Measurements from ENCODE around the gene FANCC.
A peak's percentile ranks its signal among the peaks of the same experiment; 100 is the strongest.

Gene FANCC

DNA sequence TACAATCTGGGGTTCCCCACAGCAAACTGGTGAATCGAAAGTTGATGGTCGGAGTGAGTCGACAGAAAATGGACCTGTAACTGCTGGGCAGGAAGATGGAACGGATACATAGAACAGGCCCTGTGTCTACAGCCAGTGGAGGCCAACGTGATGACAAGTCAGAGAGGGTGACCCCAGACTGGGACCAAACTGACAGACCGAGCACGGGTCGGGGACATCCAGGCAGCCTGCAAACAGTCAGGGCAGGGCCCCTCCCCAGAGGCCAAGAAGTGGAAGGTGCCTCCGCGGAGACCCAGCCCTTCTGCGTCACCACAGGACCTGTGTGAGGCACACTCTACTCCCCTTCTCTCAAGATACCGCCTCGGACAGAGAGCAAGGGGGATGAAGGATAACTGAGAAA, 25.1 kb upstream of the FANCC start:
- TF ChIP-seq, protein P1, sequence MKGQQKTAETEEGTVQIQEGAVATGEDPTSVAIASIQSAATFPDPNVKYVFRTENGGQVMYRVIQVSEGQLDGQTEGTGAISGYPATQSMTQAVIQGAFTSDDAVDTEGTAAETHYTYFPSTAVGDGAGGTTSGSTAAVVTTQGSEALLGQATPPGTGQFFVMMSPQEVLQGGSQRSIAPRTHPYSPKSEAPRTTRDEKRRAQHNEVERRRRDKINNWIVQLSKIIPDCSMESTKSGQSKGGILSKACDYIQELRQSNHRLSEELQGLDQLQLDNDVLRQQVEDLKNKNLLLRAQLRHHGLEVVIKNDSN (IDR thresholded peaks at IDR 0.05), result no peak
- no peak for TF ChIP-seq CEBPB (IDR thresholded peaks at IDR 0.05)
- no peak for TF ChIP-seq TAF1 (IDR thresholded peaks at IDR 0.05; ENCODE audit: low read depth)
- no peak for TF ChIP-seq EGR1 (IDR thresholded peaks at IDR 0.05)
- TF ChIP-seq YY1 (IDR thresholded peaks at IDR 0.05; ENCODE audit: low read depth), result no peak
- no peak for TF ChIP-seq TEAD4 (IDR thresholded peaks at IDR 0.05)
- TF ChIP-seq, protein P2, sequence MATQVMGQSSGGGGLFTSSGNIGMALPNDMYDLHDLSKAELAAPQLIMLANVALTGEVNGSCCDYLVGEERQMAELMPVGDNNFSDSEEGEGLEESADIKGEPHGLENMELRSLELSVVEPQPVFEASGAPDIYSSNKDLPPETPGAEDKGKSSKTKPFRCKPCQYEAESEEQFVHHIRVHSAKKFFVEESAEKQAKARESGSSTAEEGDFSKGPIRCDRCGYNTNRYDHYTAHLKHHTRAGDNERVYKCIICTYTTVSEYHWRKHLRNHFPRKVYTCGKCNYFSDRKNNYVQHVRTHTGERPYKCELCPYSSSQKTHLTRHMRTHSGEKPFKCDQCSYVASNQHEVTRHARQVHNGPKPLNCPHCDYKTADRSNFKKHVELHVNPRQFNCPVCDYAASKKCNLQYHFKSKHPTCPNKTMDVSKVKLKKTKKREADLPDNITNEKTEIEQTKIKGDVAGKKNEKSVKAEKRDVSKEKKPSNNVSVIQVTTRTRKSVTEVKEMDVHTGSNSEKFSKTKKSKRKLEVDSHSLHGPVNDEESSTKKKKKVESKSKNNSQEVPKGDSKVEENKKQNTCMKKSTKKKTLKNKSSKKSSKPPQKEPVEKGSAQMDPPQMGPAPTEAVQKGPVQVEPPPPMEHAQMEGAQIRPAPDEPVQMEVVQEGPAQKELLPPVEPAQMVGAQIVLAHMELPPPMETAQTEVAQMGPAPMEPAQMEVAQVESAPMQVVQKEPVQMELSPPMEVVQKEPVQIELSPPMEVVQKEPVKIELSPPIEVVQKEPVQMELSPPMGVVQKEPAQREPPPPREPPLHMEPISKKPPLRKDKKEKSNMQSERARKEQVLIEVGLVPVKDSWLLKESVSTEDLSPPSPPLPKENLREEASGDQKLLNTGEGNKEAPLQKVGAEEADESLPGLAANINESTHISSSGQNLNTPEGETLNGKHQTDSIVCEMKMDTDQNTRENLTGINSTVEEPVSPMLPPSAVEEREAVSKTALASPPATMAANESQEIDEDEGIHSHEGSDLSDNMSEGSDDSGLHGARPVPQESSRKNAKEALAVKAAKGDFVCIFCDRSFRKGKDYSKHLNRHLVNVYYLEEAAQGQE (IDR thresholded peaks at IDR 0.05; ENCODE audit: low read depth), result no peak
- TF ChIP-seq, protein P3, sequence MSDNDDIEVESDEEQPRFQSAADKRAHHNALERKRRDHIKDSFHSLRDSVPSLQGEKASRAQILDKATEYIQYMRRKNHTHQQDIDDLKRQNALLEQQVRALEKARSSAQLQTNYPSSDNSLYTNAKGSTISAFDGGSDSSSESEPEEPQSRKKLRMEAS (IDR thresholded peaks at IDR 0.05), result no peak
- TF ChIP-seq FOXM1 (IDR thresholded peaks at IDR 0.05; ENCODE audit: borderline replicate concordance, low read depth), result no peak
- no peak for TF ChIP-seq NFIC (IDR thresholded peaks at IDR 0.05)
- no peak for TF ChIP-seq RAD21 (IDR thresholded peaks at IDR 0.05; ENCODE audit: low read depth)
- TF ChIP-seq CREB1 (IDR thresholded peaks at IDR 0.05; ENCODE audit: low read depth), result no peak
- TF ChIP-seq TCF12 (IDR thresholded peaks at IDR 0.05; ENCODE audit: low read depth), result no peak
- no peak for TF ChIP-seq ZBTB7A (IDR thresholded peaks at IDR 0.05; ENCODE audit: low read depth)
- no peak for TF ChIP-seq EP300 (IDR thresholded peaks at IDR 0.05; ENCODE audit: borderline replicate concordance)

DNA sequence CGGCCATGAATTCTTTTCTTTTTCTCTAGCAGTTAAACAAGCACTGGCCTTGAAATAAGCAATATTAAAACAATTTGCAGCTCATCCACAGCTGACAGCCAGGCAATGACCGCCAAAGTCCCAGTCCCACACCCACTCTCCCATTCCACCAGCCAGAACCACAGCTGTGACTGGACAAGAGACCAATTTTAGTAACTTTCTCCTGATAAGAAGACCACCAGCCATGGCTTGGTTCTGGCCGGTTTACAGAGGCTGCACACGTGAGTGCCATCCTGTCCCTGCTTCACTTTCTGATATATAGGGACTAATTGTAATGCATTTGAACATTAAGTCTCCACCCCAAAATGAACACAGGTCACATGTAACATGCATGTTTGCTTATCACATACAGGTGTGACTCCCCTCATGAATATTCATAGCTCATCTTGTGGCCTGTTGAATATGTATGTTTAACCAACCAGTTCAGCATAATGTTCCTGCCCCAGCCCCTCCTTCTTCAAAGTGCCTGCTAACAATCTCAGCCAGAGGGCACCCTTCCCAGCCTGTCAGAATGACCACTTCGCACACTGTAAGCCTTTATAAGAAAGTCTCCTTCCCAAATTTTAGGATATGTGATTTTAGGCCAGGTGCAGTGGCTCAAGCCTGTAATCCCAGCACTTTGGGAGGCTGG, 23.9 kb upstream of the FANCC start:
- TF ChIP-seq TEAD4 (IDR thresholded peaks at IDR 0.05) (no peak), EP300 (IDR thresholded peaks at IDR 0.05; ENCODE audit: borderline replicate concordance) (no peak), NFIC (IDR thresholded peaks at IDR 0.05) (no peak), ZBTB7A (IDR thresholded peaks at IDR 0.05; ENCODE audit: low read depth) (no peak), TAF1 (IDR thresholded peaks at IDR 0.05; ENCODE audit: low read depth) (no peak), CEBPB (IDR thresholded peaks at IDR 0.05) (no peak), FOXM1 (IDR thresholded peaks at IDR 0.05; ENCODE audit: borderline replicate concordance, low read depth) (no peak), RAD21 (IDR thresholded peaks at IDR 0.05; ENCODE audit: low read depth) (no peak)
- TF ChIP-seq, protein P2 (IDR thresholded peaks at IDR 0.05; ENCODE audit: low read depth), result no peak
- TF ChIP-seq, protein P3 (IDR thresholded peaks at IDR 0.05), result no peak

DNA sequence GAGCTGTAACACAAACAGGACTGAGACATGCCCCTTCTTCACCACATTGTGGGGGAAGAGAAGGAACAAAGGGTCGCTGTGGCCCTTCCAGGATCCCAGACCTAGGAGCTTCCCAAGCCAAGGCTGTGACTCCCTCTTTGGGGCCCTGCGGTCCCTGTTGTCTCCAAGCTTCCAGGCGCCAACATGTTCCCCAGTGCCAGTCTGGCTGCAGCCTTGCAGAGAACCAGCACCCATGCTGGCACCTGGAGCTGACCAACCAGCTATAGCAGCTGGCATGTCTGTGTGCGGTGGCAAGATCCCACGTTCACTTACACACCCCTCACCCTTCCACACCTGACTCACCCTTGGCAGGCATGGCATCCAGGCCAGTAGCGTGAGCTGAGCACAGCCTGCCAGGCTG, 20.7 kb upstream of the FANCC start:
- no peak for TF ChIP-seq TAF1 (IDR thresholded peaks at IDR 0.05; ENCODE audit: low read depth)
- TF ChIP-seq EGR1 (IDR thresholded peaks at IDR 0.05), result no peak
- no peak for TF ChIP-seq TEAD4 (IDR thresholded peaks at IDR 0.05)
- no peak for TF ChIP-seq ZBTB7A (IDR thresholded peaks at IDR 0.05; ENCODE audit: low read depth)
- no peak for TF ChIP-seq EP300 (IDR thresholded peaks at IDR 0.05; ENCODE audit: borderline replicate concordance)
- no peak for TF ChIP-seq TCF12 (IDR thresholded peaks at IDR 0.05; ENCODE audit: low read depth)

DNA sequence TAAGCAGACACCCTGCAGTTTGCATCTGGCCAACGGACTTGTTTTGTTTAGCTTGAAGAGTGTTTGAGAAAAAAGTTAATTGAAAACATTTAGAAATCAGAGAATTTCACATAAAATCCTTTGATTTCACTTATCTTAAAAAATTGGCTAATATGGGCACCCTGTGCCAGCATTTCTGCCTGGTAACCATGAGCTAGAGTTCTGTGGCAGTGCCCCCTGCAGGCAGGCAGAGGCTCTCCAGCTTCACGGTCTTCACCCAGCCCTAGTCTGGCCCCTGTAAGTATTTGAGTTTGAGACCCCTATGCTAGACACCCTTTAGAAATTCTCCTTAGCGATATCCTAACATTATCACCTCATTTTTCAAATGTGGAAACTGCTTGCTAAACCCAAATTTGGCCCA, 18.8 kb upstream of the FANCC start:
- TF ChIP-seq RAD21 (IDR thresholded peaks at IDR 0.05; ENCODE audit: low read depth) (0 out of 2 replicates have a peak, but pooled peaks have one; percentile 16), EP300 (IDR thresholded peaks at IDR 0.05; ENCODE audit: borderline replicate concordance) (no peak)

DNA sequence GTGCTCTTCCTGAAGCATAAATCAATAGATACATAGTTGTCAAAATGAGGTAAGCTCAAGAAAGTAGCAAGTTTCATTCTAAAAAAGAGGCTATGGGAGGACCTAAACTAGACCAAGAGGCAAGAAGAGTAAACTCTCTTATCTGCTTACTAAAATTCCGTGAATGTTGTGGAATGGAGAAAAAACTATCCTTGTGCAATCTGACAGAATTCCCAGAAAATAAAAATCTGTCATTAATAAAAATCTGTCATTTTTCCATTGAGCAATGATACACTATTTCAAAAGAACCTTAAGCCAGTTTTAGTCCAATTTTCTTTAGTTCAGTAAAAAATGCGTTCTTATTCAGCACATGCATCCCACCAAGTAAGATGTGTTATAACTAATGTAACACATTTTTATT, 15.9 kb upstream of the FANCC start:
- TF ChIP-seq EGR1 (IDR thresholded peaks at IDR 0.05) (no peak), CEBPB (IDR thresholded peaks at IDR 0.05) (no peak)

DNA sequence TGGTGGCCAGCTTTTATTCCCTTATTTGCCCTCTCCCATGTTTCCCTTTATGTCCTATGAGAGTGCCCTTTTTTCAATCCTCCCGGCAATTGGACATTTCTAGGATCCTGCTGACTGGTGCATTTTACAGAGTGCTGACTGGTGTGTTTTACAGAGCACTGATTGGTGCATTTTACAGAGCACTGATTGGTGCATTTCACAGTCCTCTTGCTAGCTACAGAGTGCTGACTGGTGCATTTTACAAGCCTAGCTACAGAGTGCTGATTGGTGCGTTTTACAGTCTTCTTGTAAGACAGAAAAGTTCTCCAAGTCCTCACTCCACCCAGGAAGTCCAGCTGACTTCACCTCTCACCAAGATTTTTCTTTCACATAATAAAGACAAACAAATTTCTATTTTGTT, 15.4 kb upstream of the FANCC start:
- TF ChIP-seq TEAD4 (IDR thresholded peaks at IDR 0.05) (no peak), EGR1 (IDR thresholded peaks at IDR 0.05) (no peak), YY1 (IDR thresholded peaks at IDR 0.05; ENCODE audit: low read depth) (no peak), ZBTB7A (IDR thresholded peaks at IDR 0.05; ENCODE audit: low read depth) (no peak), NFIC (IDR thresholded peaks at IDR 0.05) (no peak), CREB1 (IDR thresholded peaks at IDR 0.05; ENCODE audit: low read depth) (no peak), TCF12 (IDR thresholded peaks at IDR 0.05; ENCODE audit: low read depth) (no peak), TAF1 (IDR thresholded peaks at IDR 0.05; ENCODE audit: low read depth) (no peak), CEBPB (IDR thresholded peaks at IDR 0.05) (no peak), EP300 (IDR thresholded peaks at IDR 0.05; ENCODE audit: borderline replicate concordance) (no peak), RAD21 (IDR thresholded peaks at IDR 0.05; ENCODE audit: low read depth) (no peak), FOXM1 (IDR thresholded peaks at IDR 0.05; ENCODE audit: borderline replicate concordance, low read depth) (no peak)
- TF ChIP-seq, protein P1 (IDR thresholded peaks at IDR 0.05), result no peak
- TF ChIP-seq, protein P3 (IDR thresholded peaks at IDR 0.05), result no peak
- TF ChIP-seq, protein P2 (IDR thresholded peaks at IDR 0.05; ENCODE audit: low read depth), result no peak

Measured in Ishikawa (cell line).